GM08714 (cell line): ENCODE data around the gene ATF6.

Experiments
- H3K4me3 ChIP-seq: fragments of 200-500 bp; sonication (Bioruptor generic); 2 replicates; pipeline ENCODE4 v1.5.1; 2014; ENCODE audit warnings: mild to moderate bottlenecking, low read length, inconsistent platforms
- ZNF274 ChIP-seq: IDR thresholded peaks from 2 replicates; pipeline ENCODE4 v1.6.1; 2012; ENCODE audit warnings: mild to moderate bottlenecking, low read depth, low read length

ATF6 gene

DNA sequence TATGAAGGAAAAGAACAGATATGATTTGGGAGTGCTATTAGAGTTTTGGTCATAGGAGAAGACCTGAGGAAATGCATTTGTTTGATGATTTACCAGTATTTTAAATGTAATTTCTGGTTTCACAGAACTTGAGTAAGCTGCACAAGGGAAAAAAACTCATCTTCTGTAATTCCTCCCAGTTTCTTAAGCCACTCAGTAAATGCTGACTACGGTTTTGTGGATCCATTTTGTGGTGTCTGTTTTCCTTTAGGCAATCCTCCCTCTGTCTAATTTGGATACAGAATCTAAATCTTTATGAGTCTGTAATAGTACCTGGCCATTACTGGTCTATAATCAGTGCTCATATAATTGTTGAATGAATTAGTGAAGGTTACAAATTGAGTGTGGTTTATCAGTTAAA, 185.5 kb downstream of the ATF6 start:
- H3K4me3 ChIP-seq: no peak overlapping the region
- TF ChIP-seq ZNF274: no peak

DNA sequence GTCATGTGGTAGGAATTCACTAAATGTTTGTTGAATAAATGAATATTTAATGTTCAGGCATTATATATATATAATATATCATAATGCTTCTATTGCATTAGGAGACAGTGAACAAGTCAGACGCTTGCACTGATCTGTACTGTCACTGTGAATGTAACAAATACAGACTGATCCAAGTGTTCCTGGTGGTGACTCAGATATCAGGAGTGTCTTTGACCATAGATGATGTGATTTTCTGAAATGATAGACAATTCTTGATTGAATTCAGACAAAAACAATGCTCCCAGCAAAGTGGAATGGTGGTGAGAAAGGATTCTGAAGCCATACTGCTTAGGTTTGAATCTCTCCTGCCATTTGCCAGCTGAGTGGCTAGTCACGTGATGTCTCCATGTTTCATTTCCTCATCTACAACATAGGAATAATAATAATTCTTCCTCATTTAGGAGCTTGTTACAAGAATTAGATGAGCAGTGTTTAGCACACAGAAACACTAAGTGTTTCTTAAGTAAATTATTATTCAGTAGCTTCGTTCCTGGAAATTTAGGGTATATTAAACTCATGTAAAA, 186.6 kb downstream of the ATF6 start:
- no peak for TF ChIP-seq ZNF274
- no peak overlapping the region for H3K4me3 ChIP-seq

DNA sequence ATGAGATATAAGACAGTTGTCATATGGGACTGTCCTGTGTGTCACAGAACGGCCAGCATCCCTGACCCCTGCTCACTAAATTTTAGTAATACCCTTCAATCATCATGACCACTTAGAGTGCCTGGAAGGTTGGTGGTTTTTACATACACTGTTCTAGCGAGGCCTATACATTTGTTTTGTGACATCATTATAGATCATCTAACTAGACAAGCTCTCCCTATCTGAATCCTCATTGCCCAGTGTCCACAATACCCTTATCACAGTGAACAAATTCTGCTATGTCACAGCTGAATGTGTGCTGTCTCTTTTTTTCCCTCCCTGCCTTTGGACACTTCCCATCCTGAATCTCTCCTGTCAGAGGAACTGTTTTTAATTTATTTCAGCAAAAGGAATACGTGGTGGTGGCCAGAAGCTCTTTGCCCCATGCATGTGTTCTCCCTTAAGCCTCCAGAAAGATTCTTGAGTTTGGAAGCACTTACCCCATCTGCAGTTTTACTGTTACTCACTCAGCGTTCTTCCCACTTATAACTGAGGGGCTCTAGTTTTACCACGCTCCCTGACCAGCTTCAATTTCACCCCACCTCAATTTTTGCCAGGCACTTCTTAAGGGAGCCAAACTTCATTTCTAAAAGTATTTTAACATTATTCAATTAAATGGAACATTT, 187.3 kb downstream of the ATF6 start:
- no peak for TF ChIP-seq ZNF274
- H3K4me3 ChIP-seq: no peak overlapping the region

DNA sequence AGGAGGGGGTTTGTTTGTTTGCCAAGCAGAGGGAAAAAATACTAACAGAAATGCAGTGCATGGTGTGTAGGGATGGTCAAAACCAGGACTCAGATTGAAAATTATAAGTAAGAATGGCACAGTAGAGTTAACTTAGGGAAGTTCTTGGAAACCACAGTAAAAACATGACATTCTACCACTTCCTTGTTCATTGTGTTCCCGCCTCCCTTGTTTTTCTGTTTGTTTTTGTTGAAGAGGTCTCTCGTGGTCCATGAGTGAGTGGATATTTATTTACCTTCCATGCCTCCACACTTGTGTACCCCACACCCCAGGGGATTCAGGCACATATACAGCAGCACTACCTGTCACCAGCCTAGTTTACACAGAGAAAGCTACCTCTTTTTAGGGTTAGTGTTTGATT, 187.9 kb downstream of the ATF6 start:
- TF ChIP-seq ZNF274: no peak
- no peak overlapping the region for H3K4me3 ChIP-seq

GRCh38 chr1:161954466-161954865, 188.3 kb downstream of the ATF6 start:
- no peak for TF ChIP-seq ZNF274
- H3K4me3 ChIP-seq: no peak overlapping the region

DNA sequence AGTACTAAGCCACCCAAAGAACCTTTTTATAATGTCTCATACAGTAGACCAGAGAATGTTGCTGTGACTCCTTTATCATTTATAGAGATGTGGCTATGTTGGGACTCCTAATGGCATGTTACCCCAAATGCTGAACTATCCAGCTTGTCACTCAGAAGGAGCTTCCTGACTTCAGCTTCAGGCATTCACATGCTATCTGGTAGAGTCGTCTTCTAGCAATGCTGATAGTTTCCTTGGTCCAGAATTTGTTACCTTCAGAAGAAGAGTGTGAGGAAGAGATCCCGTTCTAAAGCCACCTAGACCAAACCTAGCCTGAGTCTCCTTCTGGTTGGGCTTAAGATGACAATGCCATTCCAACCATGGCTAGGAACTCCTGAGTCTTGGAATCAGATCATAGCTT, 189.5 kb downstream of the ATF6 start:
- TF ChIP-seq ZNF274: no peak
- no peak overlapping the region for H3K4me3 ChIP-seq

DNA sequence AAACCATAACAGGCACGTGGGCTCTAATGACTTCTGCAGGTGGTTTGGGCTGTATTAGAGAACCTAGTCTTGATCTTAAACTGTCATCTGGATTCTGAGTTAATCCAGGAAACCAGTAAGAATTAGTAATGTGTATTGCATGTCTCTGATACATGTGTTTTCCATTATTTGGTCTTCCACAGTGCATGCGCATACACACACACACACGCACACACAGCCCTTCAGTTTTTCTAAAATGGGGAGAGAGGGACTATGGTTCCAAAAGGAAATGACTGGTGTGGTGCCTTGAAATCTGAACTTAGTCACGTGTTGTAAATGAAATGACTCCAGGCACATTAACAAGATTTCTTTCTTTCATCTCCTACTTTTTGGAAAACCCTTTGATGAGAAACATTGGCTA, 190.0 kb downstream of the ATF6 start:
- no peak for TF ChIP-seq ZNF274
- no peak overlapping the region for H3K4me3 ChIP-seq

GRCh38 chr1:161956930-161957329, 190.8 kb downstream of the ATF6 start:
- H3K4me3 ChIP-seq: no peak overlapping the region
- TF ChIP-seq ZNF274: no peak

DNA sequence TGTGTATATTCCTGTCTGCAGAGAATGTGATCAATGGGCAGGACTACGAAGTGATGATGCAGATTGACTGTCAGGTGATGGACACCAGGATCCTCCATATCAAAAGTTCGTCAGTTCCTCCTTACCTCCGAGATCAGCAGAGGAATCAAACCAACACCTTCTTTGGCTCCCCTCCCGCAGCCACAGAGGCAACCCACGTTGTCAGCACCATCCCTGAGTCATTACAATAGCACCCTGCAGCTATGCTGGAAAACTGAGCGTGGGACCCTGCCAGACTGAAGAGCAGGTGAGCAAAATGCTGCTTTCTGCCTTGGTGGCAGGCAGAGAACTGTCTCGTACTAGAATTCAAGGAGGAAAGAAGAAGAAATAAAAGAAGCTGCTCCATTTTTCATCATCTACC, 192.3 kb downstream of the ATF6 start:
- no peak overlapping the region for H3K4me3 ChIP-seq
- no peak for TF ChIP-seq ZNF274

GRCh38 chr1:161962091-161962887, 196.2 kb downstream of the ATF6 start:
- H3K4me3 ChIP-seq: peak overlapping the region; percentile 64; the same call in 1 of the 2 replicates
- TF ChIP-seq ZNF274: no peak

DNA sequence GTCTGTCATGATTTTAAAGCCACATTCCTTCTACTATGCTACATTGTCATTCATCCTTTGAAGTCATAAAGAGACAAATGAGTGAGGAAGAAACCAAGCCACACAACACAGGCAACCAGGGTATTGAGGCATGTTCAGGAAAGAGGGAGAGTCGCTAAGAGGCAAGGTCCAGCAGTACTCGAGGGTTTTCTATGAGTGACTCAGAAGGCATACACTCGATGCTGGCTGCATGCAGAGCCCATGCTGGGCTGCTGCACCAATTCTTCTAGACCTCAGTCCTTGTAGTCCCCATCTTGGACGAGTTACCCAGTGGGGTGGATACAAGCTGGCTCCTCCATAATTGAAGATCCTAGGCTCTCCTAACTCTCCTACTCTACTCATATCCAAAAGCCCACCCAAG, 199.9 kb downstream of the ATF6 start:
- TF ChIP-seq ZNF274: no peak
- H3K4me3 ChIP-seq: no peak overlapping the region

DNA sequence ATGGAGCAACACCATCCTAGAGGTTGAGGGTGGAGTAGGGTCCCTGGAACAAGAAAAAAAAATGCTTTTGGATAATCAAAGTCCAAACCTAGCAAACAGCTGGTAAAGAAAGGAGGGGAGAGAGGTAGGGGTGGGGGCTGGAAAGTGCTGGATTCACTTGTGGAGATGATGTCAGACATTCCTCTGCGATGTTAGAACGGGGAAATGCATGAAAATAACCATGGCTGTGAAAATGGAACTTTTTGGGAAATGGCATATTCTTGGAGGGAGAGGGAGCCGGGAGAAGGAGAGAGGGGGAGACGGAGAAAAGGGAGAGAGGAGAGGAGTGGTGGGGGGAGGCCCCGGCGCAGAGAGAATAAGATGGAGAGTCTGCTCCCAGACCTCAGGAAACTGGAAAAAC, 203.9 kb downstream of the ATF6 start:
- no peak for TF ChIP-seq ZNF274
- H3K4me3 ChIP-seq: no peak overlapping the region

DNA sequence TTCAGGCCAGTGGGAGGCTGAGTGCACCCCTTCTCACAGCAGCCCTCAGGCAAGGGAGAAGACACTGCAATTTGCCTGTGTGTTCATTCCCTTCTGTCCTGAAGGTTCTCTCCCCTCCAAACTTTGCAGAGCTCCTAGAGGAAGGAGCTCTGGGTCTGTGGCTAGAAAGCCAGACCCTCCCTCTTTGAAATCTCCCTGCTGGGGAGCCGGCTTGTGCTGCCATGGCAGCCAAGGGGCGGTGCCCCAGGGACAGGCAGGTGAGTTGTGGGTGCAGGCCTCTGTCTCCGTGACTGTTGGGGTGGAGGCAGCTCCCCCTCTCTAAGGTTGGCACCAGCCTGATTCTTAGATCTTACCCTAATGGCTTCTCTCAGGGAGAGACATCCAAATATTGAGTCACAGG, 204.5 kb downstream of the ATF6 start:
- no peak for TF ChIP-seq ZNF274
- no peak overlapping the region for H3K4me3 ChIP-seq

GRCh38 chr1:161972828-161973227, 206.7 kb downstream of the ATF6 start:
- H3K4me3 ChIP-seq: no peak overlapping the region
- TF ChIP-seq ZNF274: no peak
